GM19467 (cell line): ENCODE results near the gene FAM227B.
"Not testable (repeated sequence)": the region's sequence is repeated elsewhere in the genome, so short reads cannot be mapped to it uniquely, and the experiment has no call there.

Source experiments
- ATAC-seq: cut with Tn5 transposase; IDR thresholded peaks from one replicate; pipeline ENCODE4 v1.9.1; 2021; ENCODE audit warnings: mild to moderate bottlenecking, moderate library complexity; ENCODE audit not compliant: unreplicated experiment

FAM227B gene

DNA sequence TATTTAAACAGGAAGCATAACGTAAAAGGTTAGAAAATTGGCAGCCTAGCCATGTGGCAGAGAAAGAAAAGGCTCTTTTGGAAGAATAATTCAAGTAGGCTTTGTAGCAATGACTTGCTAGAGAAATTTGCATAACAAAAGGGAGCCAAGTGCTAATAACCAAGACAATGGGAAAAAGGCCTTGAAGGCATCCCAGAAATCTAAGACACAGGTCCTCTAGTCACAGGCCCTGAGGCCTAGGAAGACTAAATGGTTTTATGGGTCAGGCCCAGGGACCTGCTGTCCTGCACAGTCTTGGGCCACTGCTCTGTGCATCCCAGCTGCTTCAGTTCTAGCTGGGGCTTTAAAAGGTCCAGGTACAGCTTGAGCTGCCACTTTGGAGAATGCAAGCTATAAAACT, 119.0 kb downstream of the FAM227B start:
- no peak for ATAC-seq

DNA sequence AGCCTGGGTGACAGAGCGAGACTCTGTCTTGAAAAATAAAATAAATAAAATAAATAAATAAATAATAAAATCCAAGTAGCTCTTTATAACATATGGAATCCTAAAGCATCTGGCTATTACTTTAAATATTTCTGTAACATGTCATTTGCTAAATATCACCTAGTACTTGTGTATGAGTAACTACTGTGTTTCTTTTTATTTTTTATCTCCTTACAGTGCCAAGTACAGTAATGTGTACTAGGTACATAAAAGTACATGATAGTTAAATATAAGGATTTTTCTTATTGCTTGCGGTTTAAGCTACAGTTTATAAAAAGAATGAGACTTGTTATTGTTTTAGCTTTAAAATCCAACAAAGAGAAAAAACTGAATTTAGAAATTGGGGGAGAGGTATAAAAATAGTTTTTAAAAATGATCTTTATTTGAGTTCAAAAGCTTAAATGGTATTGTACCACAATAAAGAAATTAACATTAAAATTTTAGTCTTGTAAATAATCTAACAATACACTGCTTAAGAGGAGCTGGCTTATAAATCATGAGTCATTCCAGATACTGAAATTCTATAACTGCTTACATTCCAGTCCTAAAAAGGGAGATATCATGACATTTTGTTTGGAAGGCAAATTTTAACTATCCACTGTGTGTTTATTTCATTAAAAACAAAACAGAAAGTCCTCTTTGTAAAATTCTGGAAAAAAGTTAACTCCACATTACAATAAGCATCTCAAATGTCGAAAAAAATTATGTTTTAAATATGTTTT, 124.4 kb downstream of the FAM227B start:
- no peak for ATAC-seq

DNA sequence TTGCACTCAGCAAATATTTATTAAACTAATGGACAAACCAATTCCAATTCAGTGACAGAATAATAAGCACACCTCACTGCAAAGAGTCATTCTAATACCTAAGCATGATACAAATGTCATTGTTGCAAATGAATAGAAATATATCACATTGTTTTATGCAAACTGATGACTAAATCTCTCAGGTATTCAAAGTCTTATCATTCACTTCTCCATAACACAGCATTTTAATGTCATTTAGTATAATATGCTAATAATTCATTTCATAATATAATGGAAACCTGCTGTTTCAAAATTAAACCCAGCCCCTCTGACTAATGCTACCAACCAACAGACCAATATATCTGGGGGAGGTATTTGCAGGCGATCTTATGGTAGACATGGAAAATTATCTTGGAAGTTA, 125.8 kb downstream of the FAM227B start:
- ATAC-seq: no peak

DNA sequence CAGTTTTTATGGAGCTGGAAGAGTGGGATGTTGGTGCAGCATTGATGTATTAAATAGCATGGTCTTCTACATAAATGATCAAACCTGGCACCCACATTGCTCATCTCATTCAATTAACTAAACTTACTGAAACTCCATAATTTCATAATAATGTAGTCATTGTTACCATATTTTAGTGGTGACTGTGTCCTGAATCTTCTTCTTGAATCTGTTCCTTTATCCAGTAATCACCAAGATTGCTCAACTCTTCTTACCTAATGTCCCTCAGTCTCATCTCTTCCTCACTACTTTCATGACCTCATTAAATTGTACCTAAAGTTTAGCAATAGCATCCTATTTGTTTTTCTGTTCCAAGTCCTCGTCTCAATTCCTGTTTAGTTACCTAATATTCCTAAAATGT, 127.8 kb downstream of the FAM227B start:
- no peak for ATAC-seq

DNA sequence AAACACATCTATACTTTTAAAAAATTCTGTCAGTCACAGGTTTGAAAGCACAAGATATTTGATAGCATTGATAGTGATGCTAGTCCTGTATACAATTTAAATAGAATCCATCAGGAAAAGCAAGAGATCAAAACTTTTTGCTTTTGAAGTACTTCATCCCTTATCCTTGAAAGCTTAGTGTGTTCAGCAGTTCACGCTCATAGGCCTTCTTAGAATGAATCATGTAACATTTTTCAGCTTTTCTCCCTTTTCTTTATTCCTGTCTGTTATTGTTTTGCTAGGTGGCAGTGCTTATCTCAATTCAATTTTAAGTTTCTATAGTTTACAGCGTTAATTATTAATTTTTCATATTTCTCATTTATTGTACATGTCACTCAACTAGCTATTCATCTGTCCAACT, 128.5 kb downstream of the FAM227B start:
- ATAC-seq: no peak

DNA sequence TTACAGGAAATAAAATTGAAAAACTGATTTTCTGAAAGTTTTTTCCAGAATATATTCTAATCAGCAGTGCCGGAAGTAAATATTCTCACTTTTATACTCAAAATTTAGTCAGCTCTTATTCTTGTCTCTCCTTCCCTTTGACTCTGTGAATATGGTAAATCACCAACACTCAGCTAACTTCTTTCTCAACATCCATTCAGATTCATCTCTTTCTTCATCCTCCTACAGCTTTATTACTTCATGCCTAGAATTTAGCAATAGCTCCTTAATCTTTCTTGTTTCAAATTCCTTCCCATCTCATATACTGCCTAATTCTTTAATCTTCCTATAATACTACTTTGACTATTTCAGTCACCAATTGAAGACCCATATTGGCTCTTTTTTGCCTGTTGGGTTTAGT, 129.7 kb downstream of the FAM227B start:
- ATAC-seq: no peak

DNA sequence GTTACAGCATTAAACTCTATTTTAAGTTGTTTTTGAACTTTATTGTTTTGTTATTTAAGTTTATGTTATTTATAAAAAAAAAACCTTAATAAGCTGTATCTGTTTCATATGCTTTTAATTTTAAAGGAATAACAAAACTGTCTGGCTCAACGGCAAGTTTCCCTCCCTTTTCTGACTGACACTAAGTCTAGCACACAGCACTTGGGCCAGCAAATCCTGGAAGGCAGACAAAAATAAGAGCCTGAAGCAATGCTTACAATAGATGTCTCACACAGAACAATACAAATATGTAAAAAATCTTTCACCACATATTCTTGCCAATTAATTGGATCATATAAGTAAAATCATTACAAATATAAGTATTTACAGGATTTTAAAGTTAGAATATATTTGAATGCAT, 135.2 kb downstream of the FAM227B start:
- ATAC-seq: not testable (repeated sequence)

DNA sequence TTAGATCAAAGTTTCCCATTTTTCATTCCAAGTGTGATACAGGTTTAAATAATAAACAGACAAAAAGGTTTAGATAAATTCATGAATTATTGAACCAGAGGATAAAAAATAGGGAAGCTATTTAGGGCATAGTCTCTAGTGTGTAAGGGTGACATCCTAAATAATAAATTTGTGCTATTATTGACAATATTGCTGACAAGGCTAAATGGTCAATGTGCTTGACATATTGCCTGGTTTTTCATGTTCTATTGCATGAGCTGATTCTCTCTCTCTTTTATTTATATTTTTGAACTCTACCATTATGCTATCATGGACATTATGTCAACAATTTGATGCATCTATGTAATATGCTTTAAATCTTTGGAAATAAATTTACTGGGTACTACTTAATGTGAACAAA, 141.6 kb downstream of the FAM227B start:
- ATAC-seq: not testable (repeated sequence)

DNA sequence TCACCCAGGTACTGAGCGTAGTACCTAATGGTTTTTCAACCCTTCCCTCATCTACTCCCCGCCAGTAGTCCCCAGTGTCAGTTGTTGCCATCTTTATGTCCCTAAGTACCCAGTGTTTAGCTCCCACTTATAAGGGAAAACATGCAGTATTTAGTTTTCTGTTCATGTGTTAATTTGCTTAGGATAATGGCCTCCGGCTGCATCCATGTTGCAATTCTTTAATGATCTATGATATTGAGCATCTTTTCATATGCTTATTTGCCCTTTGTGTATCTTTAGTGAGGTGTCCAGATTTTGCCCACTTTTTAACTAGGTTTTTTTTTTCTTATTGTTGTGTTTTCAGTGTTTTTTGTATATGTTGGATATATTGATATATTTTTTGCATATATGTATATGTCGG, 142.6 kb downstream of the FAM227B start:
- not testable (repeated sequence) for ATAC-seq

DNA sequence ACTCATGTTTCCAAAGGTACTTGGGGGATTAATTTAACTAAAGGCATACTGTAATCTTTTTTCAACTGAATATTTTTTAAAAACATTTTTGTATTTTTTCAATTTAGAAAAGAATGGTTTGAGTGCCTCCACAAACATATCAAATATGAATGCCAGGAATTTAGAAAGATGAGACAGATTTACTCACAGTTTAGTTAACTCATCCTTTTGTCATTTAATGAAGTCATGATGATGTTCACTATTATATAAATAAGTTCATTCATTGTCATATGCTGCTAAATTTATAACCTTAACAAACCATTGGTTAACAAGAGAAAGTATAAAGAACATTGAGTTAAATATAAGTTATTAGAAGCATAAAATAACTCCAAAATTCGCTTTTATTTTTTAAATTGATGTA, 147.6 kb downstream of the FAM227B start:
- no peak for ATAC-seq

DNA sequence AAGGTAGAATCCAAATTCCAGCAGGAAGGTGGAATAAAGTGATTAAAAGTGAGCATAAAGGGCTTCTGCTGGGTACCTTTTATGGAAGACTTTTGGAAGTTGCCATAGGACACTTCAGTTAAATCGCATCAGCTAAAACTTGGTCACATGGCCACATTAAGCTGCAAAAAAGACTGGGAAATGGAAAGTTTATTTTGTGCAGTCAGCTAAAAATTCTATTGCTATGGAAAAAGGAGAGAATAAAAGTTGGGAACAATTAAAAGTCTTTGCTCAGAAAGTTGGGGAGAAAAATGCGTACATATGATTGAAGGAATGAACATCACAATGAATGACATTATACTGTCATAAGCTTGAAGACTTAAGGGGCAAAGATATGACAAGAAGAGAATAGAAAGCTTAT, 148.3 kb downstream of the FAM227B start:
- no peak for ATAC-seq

DNA sequence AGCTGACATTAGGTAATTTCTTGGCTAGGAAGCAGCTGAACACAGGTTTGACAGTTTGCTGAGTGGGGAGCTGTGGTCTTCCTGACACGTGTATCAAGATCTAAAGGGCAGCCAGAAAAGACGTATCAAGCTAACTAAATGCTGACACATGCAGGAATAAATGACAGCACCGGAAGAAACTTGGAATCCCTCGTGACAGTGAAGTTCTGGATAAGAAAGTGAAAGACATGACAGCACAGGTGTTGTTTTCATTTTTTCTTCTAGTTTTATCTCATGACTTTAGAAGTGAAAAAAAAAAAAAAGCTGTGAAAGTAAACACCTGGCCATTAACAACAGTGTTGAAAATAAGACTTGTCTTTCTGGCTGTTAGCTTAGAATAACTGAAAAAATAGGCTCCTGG, 148.9 kb downstream of the FAM227B start:
- no peak for ATAC-seq

DNA sequence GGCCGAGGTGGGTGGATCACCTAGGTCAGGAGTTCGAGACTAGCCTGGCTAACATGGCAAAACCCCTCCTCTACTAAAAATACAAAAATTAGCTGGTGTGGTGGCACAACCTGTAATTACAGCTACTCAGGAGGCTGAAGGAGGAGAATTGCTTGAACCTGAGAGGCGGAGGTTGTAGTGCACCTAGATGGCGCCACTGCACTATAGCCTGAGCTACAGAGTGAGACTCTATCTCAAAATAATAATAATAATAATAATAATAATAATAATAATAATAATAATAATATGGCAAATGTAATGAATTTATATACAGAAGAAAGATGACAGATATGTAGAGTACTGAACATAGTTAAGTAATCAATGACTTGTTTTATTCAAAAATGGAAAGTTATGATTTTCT, 149.4 kb downstream of the FAM227B start:
- not testable (repeated sequence) for ATAC-seq

DNA sequence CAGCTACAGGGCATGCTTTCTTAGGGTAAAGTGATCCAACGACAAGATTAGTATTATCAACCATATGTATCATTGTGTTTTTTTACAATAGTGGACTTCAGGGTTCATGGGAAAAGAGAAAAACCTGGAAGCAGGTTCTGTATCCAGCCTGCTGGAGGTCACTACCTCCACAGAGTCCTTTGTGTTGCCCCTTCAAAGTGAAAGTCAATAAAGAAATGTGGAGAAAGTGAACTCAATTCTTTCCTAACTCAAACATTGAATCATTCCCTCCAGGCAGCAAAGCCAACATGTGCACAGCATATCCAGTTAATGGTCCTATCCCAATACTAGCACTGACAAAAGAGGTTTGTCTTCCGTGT, 152.2 kb downstream of the FAM227B start:
- ATAC-seq: no peak

DNA sequence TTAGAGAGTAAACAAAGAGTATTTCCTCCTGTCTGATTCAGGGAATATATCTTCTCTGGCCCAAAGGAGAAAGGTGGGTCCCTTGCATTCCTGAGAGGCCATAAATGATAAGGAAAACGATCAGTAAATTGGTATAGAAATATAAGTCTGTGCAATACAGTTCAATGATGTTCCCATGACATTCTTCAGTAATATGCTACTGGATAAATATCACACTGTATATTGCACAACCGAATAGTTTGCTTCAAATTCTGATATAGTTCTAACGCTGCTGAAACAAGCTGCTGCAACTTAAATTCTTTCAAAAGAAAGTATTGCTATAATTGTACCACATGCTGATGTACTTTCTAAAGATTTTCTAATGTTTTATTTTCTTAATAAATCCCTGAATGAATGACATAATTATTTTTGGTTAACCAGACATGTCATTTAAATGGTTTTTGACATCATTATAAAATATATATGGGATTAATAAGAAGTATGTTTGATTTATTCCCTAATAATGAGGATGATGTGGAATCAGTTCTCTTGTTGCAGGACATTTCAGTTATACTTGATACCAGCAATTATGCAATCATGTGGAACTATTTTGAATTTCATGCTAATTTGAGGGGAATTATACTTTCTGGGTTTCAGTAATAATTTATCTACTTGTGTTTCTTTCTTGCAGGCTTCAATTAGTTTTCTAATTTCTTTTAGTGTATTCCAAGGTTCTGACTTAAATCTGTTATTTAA, 152.7 kb downstream of the FAM227B start:
- no peak for ATAC-seq

DNA sequence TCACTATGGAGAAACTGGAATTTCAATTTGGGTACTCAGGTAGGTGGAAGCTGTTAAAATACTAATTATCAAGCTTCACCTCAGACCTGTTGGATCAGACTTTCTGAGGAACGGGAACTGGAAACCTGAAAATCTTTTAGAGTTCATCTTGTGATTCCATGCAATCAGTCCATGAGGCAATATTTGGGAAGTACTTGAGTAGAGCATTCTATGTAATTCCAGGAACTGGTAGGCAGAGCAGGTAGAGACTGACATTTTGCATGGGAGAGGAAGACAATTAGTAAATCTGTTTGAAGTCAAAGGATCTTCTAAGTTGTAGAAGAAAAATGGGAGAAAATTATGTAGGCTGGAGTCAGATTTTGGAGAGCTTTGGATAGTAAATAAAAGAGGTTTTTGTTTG, 154.5 kb downstream of the FAM227B start:
- ATAC-seq: no peak

DNA sequence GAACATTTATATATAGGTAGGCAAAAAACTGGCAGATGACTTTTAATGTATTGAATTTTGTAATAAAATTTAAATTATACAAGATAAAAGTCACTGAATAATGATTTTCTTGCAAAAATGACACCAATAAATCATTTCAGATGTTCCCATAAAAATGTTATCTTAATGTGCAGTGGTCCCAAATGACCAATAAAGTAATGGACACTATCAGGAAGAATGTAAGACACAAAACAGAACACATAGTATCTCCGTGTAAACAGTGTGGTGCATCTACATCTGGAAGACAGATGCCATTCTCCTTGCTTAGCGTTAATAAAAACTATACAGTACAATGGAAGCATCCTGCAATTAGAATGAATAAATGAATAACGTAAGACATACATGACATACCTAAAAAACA, 156.1 kb downstream of the FAM227B start:
- no peak for ATAC-seq

DNA sequence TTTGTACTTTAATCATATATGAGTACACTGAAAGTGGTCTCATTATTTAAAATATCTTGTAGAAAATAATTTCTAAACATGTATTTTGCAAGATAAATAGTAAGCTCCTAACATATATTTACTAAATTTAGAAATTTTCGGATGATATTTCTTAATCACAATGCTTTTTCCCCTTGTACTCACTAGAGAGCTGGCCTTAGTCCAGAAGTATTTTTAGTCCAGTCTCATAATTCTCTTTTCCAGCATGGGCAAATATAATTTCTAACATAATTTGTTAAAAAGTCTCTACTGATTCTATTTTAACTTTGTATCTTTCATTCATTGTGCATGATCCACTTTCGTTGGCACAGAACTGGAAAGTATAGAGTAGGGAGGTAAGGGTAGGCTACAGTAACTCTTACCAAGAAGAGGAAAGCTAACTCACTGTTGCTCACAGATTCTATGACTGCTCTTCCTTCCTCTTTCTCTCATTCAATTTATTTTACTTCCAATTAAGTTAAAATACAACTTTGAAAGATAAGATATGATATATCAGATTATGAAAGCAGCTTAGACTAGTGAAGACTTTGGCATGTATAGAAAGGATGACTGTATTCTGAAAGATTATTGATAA, 158.3 kb downstream of the FAM227B start:
- no peak for ATAC-seq

DNA sequence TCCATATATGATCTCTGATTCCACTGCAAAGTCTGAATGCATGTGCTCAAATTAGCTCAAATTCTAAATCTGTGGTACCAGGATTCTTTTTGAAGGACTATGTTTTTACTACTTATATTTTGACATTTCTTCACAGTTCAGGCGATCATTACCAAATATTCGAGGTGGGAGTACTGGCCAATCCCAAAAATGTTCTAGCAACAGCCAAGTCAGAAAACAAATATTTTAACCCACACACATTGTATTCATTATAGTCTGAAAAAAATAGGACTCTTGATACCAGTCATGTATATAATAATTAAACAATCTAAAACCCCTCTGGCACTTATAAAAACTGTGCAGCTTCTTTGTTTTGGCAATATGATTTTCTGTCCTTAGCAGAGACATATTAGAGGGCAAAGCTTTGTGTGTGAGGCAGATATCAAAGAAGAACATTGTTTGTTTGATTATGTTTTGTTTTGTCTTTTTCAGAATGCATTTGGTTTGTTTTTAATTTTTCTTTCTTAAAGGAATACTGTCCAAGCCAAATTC, 160.1 kb downstream of the FAM227B start:
- no peak for ATAC-seq

DNA sequence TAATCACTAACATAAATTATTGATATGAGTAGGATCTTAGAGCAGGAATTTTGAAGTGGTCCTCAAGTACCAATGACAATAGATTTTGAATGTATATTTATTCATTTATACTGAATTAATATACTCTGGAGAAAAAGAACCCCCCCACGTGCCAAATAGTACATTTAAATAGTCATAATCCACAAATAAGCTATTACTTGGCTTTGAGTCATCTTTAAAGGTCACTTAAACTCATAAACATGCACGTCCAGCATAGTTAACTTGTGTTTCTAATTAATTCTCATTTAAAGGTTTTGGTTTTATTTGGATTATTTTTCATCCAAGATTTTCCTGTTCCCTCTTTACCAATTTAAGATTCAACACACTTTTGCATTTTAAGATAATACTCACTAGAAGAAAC, 162.5 kb downstream of the FAM227B start:
- ATAC-seq: no peak

DNA sequence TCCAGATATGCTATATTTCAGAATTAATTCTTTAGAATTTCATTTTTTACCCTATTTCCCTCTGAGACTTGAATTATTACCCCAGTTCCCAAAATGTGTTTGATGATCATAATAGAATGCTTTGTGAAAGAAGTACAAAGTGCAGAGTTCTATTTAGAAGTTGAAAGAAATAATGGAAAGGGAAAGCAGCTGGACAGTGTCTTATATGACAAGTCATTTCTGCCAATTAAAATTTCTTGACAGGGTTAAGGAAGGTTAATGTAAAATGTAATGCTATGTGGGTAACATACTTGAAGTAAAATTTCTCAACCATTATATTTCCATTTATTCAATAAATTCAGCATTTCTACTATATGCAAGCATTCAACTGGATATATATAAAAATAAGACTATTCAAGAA, 164.5 kb downstream of the FAM227B start:
- no peak for ATAC-seq

DNA sequence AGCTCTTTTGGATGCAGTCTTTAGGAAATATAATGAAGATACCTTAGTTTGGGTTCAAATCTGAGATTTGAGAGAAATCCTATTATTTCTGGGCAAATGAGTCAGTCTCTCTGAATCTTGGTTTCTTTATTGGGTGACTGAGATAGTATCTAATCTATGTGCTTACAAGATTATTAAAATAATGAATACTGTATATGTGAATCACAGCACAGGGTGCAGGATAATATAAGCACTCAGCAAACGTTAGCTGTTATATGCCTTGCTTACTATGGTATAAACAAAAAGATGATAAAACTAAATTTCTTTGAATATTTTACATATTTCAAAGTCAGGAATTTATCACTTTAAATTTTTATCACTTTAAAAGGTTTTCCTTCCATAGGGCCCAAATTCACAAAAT, 168.0 kb downstream of the FAM227B start:
- no peak for ATAC-seq
